Fibroblast of villous mesenchyme (primary cell): ENCODE results near the gene MRPL23. TPM values are rescaled to one million over a fixed set of nuclear protein-coding genes. Genes with fewer than 3 reads are reported as not detected.

Experiments used
- DNase-seq: peaks from one replicate; pipeline ENCODE4 v3.0.0-alpha.2; 2010; ENCODE audit warnings: low read depth
- H3K4me3 ChIP-seq: 2 replicates; pipeline ENCODE4 v1.5.1; 2011; ENCODE audit warnings: low read depth, mild to moderate bottlenecking, low read length
- CTCF ChIP-seq: IDR thresholded peaks from 2 replicates; pipeline ENCODE4 v1.5.1; 2012; ENCODE audit warnings: low read depth, mild to moderate bottlenecking, low read length; ENCODE audit not compliant: insufficient read depth
- total RNA-seq: library from RNA; depleted of rRNA; stranded (reverse); fragments of >200 nt; gene quantifications from 2 replicates; pipeline ENCODE4 v1.2.3, GENCODE V29; 2012

Gene MRPL23
- total RNA-seq, 1 donor: 107 TPM

GRCh38 chr11:1917523-1918435 is 29.4 kb upstream of the MRPL23 start:
- TF ChIP-seq CTCF: peak; percentile 50
- H3K4me3 ChIP-seq: no peak overlapping the region
- no peak for DNase-seq

GRCh38 chr11:1918436-1919315 is 28.5 kb upstream of the MRPL23 start:
- H3K4me3 ChIP-seq: no peak overlapping the region
- no peak for DNase-seq
- TF ChIP-seq CTCF: no peak

- H3K4me3 ChIP-seq: no peak within 1 kb of the TSS
- no peak for DNase-seq
- peak; percentile 13 for TF ChIP-seq CTCF
Measured at GRCh38 chr11:1919391-1920127, 27.6 kb upstream of the MRPL23 start, which contains the start of gene TNNT3. Gene TNNT3 (plus strand): TSS chr11:1919703. CDS start chr11:1922875, 3,172 bp downstream.

GRCh38 chr11:1920128-1920908 is 26.8 kb upstream of the MRPL23 start:
- TF ChIP-seq CTCF: no peak
- no peak for DNase-seq
- H3K4me3 ChIP-seq: no peak overlapping the region

- no peak overlapping the region for H3K4me3 ChIP-seq
- TF ChIP-seq CTCF: no peak
- DNase-seq: no peak
Measured at GRCh38 chr11:1920909-1921573, 26.1 kb upstream of the MRPL23 start.
